ENCODE data around the gene CHD9. TPM values are rescaled to one million over a fixed set of nuclear protein-coding genes. Genes with fewer than 3 reads are reported as not detected.

CHD9 gene
- total RNA-seq, 1 donor from 2014 or later, result 49.2 TPM

GRCh38 chr16:53022374-53022773, 32.4 kb upstream of the CHD9 start:
- H3K4me1 Mint-ChIP-seq (ENCODE audit: unreplicated experiment), result no peaks in the 10 kb centered on the region
- H3K36me3 Mint-ChIP-seq (ENCODE audit: low read depth, unreplicated experiment), result no peaks in the 10 kb centered on the region

GRCh38 chr16:53024045-53024444, 30.7 kb upstream of the CHD9 start:
- Mint-ChIP-seq H3K9me3 (ENCODE audit: unreplicated experiment) (no peaks in the 10 kb centered on the region), H3K27me3 (ENCODE audit: unreplicated experiment) (peaks cover 2% of the 10 kb centered on the region), H3K4me3 (ENCODE audit: unreplicated experiment) (no peak overlapping the region), H3K27ac (ENCODE audit: unreplicated experiment) (no peak overlapping the region), H3K36me3 (ENCODE audit: low read depth, unreplicated experiment) (no peaks in the 10 kb centered on the region), H3K4me1 (ENCODE audit: unreplicated experiment) (no peaks in the 10 kb centered on the region)
- TF ChIP-seq, protein P1, sequence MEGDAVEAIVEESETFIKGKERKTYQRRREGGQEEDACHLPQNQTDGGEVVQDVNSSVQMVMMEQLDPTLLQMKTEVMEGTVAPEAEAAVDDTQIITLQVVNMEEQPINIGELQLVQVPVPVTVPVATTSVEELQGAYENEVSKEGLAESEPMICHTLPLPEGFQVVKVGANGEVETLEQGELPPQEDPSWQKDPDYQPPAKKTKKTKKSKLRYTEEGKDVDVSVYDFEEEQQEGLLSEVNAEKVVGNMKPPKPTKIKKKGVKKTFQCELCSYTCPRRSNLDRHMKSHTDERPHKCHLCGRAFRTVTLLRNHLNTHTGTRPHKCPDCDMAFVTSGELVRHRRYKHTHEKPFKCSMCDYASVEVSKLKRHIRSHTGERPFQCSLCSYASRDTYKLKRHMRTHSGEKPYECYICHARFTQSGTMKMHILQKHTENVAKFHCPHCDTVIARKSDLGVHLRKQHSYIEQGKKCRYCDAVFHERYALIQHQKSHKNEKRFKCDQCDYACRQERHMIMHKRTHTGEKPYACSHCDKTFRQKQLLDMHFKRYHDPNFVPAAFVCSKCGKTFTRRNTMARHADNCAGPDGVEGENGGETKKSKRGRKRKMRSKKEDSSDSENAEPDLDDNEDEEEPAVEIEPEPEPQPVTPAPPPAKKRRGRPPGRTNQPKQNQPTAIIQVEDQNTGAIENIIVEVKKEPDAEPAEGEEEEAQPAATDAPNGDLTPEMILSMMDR (IDR thresholded peaks at IDR 0.05; ENCODE audit: unreplicated experiment), result no peak
- DNase-seq (ENCODE audit: low spot score), result no peak

More at GRCh38 chr16:53022374-53022773, 32.4 kb upstream of the CHD9 start:
- TF ChIP-seq, protein P1 (IDR thresholded peaks at IDR 0.05; ENCODE audit: unreplicated experiment), result peak; percentile 43
- Mint-ChIP-seq H3K4me3 (ENCODE audit: unreplicated experiment) (no peak overlapping the region), H3K9me3 (ENCODE audit: unreplicated experiment) (no peaks in the 10 kb centered on the region), H3K27ac (ENCODE audit: unreplicated experiment) (no peak overlapping the region), H3K27me3 (ENCODE audit: unreplicated experiment) (peaks cover 2% of the 10 kb centered on the region)
- DNase-seq (ENCODE audit: low spot score), result peak; percentile 52

DNA sequence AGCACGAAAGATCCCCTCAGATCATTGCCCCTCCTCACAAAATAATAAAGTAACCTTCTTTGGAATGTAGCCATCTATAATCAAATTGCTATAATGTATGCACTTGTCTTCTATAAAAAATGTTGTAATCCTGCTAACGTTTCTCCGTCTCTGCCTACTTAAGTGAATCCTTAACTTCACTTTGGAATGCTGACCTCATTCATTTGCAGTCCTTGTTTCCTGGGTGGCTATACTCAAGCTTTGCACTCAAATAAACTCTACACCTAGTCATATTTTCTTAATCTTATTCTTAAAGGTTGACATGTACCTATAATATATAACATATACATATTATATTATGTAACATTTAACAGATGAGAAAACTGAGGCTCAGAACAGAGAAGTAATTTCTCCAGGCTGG, 24.8 kb upstream of the CHD9 start:
- Mint-ChIP-seq H3K27me3 (ENCODE audit: unreplicated experiment) (peaks cover 4% of the 10 kb centered on the region), H3K9me3 (ENCODE audit: unreplicated experiment) (no peaks in the 10 kb centered on the region), H3K27ac (ENCODE audit: unreplicated experiment) (no peak overlapping the region), H3K4me3 (ENCODE audit: unreplicated experiment) (no peak overlapping the region), H3K4me1 (ENCODE audit: unreplicated experiment) (no peaks in the 10 kb centered on the region), H3K36me3 (ENCODE audit: low read depth, unreplicated experiment) (peaks cover 2% of the 10 kb centered on the region)
- DNase-seq (ENCODE audit: low spot score), result no peak
- TF ChIP-seq, protein P1 (IDR thresholded peaks at IDR 0.05; ENCODE audit: unreplicated experiment), result no peak

DNA sequence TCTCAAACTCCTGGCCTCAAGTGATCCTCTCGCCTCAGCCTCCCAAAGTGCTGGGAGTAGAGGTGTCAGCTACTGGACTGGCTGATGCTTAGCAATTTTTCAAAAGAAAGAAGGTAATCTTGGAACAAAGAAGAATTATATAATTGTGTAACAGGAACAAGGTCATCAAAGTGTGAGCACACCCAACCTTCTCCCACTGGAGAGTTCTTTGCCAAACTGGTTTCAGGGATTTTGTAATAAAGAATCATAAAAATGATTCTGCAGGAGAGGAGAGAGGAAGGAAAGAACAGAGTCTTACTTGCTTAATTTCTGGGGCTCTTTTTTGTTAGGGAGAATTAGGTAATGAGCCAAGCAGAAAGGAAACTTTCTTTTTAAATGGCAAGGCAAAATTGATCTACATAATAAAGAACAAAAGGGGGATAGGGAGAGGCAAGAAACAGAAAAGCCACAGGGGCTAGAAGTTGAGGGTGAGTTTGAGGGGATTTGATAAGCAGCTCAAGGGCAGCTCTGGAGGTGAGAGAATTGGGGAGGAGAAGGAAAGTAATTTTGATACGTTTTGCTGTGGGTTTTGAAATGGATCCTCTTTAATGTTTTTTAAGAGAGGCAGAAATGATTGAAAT, 23.4 kb upstream of the CHD9 start:
- TF ChIP-seq, protein P1 (IDR thresholded peaks at IDR 0.05; ENCODE audit: unreplicated experiment), result no peak
- Mint-ChIP-seq H3K4me3 (ENCODE audit: unreplicated experiment) (no peak overlapping the region), H3K4me1 (ENCODE audit: unreplicated experiment) (no peaks in the 10 kb centered on the region), H3K27ac (ENCODE audit: unreplicated experiment) (no peak overlapping the region), H3K27me3 (ENCODE audit: unreplicated experiment) (peaks cover 4% of the 10 kb centered on the region), H3K9me3 (ENCODE audit: unreplicated experiment) (no peaks in the 10 kb centered on the region), H3K36me3 (ENCODE audit: low read depth, unreplicated experiment) (peaks cover 5% of the 10 kb centered on the region)
- no peak for DNase-seq (ENCODE audit: low spot score)

GRCh38 chr16:53034306-53034705, 20.5 kb upstream of the CHD9 start:
- H3K4me1 Mint-ChIP-seq (ENCODE audit: unreplicated experiment), result no peaks in the 10 kb centered on the region
- no peak overlapping the region for H3K4me3 Mint-ChIP-seq (ENCODE audit: unreplicated experiment)
- H3K36me3 Mint-ChIP-seq (ENCODE audit: low read depth, unreplicated experiment), result peaks cover 5% of the 10 kb centered on the region
- no peak for DNase-seq (ENCODE audit: low spot score)
- no peaks in the 10 kb centered on the region for H3K9me3 Mint-ChIP-seq (ENCODE audit: unreplicated experiment)
- H3K27ac Mint-ChIP-seq (ENCODE audit: unreplicated experiment), result no peak overlapping the region
- peaks cover 7% of the 10 kb centered on the region for H3K27me3 Mint-ChIP-seq (ENCODE audit: unreplicated experiment)
- TF ChIP-seq, protein P1 (IDR thresholded peaks at IDR 0.05; ENCODE audit: unreplicated experiment), result no peak

All from endothelial cell (in vitro differentiated cells).